ENCODE measurements around the gene PAN3.
A peak's percentile ranks its signal among the peaks of the same experiment; 100 is the strongest.
"Not testable (repeated sequence)": the region's sequence is repeated elsewhere in the genome, so short reads cannot be mapped to it uniquely, and the experiment has no call there.

Gene PAN3

DNA sequence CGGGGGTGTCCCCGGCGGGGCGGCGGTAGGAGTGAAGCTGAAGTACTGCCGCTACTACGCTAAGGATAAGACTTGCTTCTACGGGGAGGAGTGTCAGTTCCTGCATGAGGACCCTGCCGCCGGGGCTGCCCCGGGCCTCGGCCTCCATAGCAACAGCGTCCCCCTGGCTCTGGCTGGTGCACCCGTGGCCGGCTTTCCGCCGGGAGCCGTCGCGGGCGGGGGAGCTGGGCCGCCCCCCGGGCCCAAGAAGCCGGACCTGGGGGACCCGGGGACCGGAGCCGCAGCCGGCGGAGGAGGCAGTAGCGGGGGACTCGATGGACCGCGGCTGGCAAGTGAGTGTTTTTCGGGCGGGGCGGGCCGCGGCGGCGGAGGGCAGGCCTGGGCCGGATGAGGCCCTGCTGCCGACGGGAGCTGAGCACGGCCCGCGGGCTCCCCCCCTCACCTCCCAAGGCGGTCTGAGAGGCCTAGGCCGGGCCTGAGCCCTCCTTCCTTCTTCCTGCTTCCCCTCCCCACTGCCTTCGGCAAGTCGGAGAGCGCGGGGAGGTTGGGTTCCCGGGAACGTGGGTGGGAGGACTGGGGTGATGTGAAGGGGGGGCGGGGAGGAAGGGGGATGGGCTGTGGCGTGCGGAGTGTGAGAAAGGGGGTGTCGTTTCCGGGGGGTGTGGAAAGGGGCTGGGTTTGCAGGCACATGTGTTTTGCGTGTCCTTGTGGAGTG lies 568 bp downstream of the PAN3 start:
- peak; percentile 80 to 82 for DNase-seq (ENCODE audit: low read depth in 2 of 2)

DNA sequence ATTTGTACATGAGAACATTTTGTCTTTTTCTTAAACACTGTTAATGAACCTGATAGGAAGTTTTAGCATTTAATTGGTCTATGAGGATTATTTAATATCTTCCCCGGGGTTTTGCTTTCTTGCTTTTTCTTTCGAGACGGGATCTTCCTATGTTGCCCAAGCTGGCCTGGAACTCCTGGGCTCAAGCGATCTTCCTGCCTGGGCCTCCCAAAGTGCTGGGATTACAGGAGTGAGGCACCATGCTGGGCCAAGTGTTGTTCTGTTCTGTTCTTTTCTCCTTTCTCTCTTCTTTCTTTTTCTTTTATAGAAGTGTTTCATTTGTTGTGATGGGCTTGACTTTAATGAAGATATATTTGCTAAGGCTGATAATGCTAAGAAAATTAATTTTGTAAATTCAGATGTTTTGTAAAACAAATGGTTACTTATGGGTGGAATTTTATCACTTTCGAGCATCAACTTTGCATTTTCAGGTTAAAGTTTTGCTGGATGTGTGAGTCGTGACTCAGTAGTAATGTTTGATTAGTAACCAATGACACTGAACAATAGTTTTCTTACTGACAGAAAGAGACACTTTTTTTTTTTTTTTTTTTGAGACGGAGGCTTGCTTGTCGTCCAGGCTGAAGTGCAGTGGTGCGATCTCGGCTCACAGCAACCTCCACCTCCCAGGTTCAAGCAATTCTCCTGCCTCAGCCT lies 2.2 kb downstream of the PAN3 start:
- no peak for DNase-seq (ENCODE audit: low read depth in 2 of 2)

DNA sequence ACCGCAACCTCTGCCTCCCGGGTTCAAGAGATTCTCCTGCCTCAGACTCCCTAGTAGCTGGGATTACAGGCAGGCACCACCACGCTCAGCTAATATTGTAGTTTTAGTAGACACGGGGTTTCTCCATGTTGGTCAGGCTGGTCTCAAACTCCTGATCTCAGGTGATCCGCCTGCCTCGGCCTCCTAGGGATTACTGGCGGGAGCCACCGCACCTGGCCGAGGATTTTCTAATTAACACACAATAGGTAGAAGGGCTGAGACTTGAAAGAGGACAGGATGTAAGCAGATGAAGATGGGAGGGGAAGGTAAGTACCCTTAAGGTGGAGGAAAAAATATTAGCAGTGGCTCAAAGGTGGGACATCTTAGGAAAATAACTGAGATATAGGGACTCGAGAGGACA lies 3.2 kb downstream of the PAN3 start:
- DNase-seq (ENCODE audit: low read depth in 2 of 2), result not testable (repeated sequence)

DNA sequence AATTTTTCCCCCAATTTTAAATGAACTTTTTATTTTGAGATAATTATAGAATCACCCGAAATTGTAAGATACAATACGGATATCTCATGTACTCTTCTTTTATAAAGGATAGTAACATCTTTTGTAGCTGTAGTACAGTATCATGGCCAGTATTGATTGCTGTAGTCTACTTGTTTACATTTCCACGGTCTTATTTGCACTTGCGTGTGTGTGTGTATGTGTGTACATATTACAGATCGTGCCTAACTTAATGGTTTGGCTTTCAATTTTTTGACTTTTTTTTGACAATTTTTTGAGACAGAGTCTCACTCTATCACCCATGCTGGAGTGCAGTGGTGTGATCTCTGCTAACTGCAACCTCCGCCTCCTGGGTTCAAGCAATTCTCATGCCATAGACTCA lies 6.7 kb downstream of the PAN3 start:
- DNase-seq (ENCODE audit: low read depth in 2 of 2), result no peak

DNA sequence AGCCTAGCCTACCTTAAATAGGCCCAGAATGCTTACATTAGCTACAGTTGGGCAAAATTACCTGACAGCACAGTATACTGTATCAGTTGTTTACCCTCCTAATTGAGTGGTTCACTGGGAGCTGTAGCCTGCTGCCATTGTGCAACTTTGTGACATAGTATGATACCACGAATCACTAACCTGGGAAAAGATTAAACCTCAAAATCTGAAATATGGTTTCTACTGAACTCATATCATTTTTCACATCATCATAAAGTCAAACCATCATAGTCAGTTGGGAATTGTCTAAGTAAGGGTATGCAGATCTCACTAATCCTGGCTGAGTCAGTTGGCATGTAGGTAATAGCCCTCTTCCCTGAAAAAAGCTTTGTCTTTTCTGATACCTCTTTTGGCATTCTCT lies 9.2 kb downstream of the PAN3 start:
- no peak for DNase-seq (ENCODE audit: low read depth in 2 of 2)

DNA sequence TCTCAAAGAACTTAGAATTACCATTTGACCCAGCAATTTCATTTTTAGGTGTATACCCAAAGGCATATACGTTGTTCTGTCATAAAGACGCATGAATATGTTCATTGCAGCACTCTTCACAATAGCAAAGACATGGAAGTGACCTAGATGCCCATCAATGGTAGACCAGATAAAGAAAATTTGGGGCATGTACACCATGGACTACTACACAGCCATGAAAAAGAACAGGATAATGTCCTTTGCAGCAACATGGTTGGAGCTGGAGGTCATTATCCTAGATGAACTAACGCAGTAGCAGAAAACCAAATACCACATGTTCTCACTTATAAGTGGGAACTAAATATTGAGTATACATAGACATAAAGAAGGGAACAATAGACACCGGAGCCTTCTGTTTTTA lies 20.7 kb downstream of the PAN3 start:
- DNase-seq (ENCODE audit: low read depth in 2 of 2), result no peak

DNA sequence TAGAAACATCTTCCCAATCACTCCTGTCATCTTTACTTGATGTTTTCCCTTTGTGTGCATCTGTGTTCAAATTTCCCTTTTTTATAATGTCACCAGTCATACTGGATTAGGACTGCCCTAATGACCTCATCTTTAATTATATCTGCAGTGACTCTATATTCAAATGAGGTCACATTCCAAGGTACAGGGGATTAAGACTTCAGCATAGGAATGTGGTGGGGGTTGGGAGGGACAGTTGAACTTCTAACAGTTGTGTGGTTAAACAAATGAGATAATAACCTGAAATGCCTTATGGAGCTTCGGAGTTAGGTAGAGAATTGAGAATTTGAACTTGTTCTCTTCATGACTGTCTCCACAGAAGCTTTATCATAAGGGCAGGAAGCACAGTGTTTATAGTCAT lies 23.0 kb downstream of the PAN3 start:
- DNase-seq (ENCODE audit: low read depth in 2 of 2), result no peak

DNA sequence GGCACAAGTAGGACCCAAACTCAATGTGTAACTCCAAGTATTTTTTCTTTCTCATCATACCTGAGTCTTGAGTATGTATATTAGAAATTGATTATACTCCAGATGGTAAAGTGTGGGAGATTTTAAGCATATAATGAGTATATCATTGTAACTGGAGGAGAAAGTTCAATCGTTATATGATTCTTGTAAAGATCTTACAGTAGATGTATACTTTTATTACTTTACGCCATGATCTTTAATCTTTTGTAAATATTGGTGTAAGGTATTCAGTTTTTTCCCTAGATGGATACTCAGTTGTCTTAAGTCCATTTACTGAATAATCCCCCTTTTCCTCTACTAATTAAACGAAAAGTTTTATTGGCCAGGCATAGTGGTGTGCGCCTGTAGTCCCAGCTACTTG lies 25.2 kb downstream of the PAN3 start:
- DNase-seq (ENCODE audit: low read depth in 2 of 2), result no peak

DNA sequence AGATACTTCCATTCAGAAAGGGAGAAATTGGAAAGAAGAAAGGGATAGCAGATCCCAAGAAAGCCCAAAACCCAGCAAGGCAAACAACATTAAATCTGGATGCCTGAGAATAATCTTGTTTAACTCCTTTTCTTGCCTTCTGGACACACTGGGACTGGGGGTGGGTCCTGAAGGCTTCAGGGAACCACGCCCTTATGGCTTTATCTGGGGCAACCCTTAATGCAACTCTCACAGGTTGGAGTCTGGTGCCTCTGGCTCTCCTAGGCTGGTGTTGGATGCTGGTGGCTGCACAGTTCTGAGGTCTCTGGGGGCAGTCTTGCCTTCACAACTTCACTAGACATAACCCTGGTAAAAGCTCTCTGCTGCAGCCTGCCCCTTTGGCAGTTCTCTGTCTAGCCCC lies 27.9 kb downstream of the PAN3 start:
- no peak for DNase-seq (ENCODE audit: low read depth in 2 of 2)

DNA sequence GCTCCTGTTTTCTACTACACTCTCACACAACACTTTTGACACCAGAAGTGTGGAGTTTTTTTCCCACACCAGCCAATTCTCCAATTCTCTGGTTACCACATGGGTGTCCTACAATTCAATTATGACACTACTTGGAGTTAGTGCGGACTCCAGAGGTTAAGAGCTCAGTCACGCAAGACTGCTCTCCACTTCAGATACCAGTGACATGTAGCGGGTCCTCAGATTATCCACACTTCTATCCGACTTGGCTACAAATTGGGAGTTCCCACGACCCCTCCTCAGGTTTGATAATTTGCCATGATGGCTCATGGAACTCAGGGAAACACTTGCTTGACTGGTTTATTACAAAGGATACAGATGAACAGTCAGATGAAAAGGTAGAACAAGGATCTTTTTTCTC lies 32.9 kb downstream of the PAN3 start:
- DNase-seq (ENCODE audit: low read depth in 2 of 2), result no peak

DNA sequence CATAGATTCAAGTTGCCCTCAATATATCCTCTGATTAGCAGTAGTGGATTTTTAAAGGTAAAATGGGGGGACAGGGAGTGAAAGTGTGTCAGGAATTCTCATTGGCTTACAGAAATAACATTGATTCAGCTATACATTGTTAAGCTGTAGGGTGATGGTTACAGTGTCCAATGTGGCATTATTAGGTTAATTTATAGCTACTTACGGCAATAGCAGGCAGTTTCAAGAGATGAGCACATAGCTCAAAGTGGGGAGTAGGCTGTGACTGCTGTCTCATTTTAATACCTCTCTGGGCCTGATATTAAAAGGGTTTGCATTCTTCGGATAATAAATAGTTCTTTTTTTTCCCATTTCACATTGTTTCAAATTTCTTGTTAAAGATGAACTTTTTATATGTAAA lies 34.6 kb downstream of the PAN3 start:
- no peak for DNase-seq (ENCODE audit: low read depth in 2 of 2)

DNA sequence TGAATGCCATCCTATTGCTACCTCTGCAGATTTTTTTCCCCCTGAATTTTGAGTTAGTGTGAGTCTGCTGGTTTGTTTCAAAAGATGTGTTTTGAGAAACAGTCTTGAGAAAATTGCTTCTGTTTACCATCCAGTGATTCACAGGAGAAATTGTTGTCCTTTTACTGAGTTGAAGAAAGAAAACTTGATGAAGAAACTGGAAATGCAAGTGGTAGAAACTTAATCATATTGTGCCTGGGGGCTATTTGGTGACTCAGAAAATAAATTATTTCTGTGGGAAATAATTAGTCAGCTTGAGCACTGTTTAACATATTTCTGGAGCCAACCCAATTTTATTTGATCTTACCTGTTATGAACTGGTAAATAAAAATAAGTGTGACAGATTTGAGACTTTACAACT lies 35.4 kb downstream of the PAN3 start:
- no peak for DNase-seq (ENCODE audit: low read depth in 2 of 2)

DNA sequence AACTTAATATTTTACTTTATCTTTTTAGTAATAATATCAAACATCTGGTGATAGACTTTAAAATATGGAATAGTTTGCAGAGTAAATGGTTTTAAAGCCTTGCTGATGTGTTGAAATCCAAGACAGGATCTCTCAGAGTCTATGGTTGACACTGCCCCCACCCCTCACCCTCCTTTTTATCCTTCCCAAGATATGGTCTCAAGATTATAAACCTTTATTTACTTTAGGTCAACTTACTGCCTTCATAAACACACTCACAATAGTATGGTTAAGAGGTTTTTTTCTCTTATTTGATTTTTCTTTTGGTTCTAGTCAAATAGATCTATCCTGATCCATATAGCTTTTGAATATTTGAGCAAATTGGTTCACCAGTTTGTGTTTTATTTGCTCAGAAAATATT lies 39.0 kb downstream of the PAN3 start:
- DNase-seq (ENCODE audit: low read depth in 2 of 2), result no peak

DNA sequence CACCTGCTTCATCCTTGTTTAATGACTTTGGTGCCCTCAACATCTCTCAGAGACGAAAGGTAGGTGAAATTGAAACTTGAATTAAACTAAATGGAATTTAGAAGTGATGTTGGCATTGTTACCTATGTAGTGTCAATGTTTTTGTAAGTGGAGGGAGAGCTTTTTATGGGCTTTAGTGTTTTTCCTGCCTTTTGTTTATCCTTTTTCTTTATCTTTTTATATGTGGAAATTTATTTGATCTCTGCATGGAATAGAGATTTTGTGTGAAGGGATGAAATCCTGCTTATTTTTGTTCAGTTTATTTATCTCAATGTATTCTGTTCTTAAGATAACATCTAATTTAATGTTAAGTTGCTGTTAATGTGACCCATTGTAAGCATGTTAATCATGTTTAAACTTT lies 39.5 kb downstream of the PAN3 start:
- DNase-seq (ENCODE audit: low read depth in 2 of 2), result no peak

DNA sequence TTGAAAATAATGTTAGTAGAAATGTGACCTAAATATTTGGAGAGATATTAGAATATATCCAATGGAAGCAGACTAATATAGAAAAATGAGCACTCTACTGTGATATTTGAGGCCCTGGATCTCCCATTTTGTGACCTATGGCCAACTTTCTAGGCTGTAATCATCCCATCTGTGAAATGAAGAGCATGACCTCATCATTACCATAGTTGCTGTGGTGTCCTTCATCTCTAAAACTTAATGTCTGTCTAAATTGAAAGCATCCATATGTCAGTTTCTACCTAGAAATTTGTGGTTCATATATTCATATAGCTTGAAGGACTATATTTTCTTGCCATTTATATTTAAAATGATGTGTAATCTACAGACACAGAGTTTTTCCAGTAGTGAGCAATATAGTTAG lies 41.6 kb downstream of the PAN3 start:
- DNase-seq (ENCODE audit: low read depth in 2 of 2), result no peak

DNA sequence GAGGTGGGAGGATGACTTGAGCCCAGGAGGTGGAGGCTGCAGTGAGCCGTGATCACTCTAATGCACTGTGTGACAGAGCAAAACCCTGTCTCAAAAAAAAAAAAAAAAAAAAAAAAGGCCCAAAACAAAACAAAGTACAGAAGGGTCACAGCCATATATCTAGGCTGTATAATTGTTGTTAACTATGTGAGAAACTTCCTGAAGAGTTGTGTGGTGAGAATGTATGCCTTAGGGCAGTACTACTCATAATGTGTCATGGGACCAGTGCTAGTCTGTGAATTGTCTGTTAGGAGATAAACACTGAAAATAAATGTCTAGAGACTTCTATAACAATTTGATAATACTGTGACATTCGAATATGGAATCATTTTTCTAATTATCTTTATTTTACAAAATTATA lies 43.1 kb downstream of the PAN3 start:
- no peak for DNase-seq (ENCODE audit: low read depth in 2 of 2)

DNA sequence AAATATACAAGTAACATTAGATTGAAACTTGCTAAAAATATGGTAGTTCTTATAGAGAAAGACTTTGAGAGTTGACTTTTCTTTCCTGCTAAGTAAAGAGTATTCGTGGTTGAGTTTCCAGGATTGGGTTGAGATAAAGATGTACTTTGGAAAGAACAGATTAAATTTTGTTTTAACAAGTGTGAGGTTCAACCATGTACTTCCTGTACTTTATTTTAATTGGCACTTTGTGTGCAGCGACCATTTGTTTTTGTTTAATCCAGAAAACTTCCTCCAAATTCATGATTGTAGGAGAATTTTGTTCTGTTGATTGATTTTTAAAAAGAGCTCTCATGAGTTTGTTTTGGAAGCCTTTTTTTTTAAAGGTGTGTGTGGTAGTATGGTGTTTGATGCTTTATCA lies 46.9 kb downstream of the PAN3 start:
- DNase-seq (ENCODE audit: low read depth in 2 of 2), result no peak

DNA sequence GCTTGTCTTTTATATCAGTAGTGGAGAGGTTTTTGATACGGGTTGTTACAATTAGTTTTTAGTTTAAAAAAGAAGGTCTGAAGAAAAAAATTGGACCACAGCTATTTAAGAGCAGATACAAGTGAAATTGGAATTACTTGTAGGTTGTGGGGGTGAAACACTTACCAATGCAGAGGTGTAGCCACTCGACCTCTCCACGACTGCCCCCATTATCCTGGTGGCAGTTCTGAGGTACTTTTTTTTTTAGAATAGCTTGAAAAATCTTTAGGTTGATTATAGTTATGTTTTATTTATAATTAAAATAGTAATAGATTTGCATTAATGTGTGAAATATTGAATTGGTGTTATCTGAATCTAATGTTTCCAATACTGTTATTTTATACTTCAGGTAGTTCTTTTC lies 60.7 kb downstream of the PAN3 start:
- DNase-seq (ENCODE audit: low read depth in 2 of 2), result no peak

DNA sequence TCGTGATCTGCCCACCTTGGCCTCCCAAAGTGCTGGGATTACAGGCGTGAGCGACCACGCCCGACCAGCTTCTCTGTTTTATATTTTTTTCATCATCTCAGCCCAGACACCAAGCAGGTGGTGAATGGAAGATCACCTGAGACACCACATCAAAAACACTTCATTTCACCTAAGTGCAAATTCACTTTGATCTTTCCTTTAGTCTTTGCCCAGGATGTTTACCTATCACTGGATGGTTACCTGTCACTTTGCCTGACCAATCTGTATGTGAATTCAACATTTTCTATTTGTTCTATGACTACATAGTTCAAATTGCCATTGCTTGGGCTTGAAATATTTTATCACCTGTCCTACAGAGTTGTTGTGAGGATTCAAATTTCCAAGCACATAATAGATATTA lies 65.7 kb downstream of the PAN3 start:
- DNase-seq (ENCODE audit: low read depth in 2 of 2), result no peak

DNA sequence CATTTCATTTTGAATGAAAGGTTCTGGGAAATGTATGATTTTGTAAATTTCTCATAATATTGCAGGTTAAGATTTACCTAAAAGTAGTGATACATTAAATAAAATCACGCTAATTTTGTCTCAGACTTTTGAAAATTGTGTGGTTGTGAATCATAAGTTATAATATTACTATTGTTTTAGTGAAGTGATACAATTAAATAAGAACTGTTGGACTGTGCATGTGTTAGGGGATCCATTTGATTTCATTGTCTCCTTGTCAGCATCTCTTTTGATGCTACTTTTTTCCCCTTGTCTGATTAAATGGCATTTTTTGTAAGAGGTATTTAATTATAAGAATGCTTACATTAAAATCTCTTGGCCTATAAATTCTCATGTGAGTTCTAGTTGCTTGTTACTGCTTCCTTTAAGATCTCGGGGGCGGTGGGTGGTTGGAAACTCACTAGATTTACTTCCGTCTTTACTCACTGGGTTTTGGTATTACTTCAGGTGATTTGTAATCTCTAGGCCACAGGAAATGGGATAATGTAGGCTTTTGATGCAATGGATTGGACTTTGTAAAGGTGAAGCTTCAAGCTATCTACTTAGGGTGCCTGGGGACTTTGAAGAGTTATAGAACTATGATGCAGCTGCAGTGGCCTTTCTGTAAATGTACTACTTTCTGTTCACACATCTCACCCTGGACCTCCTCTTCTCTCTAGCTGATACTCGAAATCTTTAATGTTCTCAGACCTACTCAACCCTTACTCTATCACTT lies 66.5 kb downstream of the PAN3 start:
- peak; percentile 34 to 48 for DNase-seq (ENCODE audit: low read depth in 2 of 2)

DNA sequence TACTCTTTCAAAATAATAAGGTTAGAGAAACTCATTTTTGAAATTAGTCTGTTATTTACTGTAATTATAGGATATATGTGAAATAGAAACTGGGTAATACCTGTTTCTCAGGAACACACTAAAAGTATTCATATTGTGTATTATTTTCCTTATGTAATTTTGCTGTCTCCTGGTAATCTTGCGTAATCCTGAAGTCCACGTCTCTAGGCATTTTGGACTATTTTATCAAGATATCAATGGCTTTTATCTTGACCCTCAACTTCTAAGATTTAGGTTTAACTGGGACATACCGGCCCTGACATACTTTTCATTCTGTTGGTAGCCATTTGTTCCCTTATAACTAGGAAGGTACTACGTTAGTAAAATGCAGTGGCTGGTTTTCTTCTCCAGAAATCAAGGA lies 80.3 kb downstream of the PAN3 start:
- DNase-seq (ENCODE audit: low read depth in 2 of 2), result no peak

DNA sequence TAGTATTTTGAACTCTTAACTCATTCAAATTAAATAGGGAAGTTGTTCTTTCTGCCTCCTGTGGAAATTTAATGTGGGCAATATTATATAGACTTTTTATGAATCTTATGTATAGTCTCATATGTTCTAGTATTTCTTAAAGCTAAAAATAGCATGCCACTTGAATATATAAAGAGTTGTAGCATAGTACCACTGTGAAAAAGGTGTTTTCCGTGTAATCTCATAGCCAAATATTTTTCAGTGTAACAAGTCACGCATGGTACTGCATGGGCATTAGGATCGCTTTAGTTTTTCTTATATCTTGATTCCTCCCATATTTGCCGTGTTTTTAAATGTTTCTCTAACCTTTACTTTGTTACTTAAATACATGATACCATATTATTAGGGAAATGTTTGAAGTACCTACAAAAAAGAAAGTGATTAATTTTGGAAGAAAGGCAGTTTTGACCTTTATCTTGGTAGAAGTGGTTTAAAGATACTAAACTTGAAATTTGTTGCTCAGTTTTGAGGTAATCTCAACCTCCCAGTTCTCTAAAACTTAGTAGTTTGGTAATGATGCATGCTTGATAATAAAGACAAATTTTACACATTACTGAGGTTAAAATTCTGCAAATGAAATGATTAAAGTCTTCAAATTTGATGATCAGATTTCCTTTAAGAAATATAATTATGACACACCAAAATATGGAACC lies 81.2 kb downstream of the PAN3 start:
- no peak for DNase-seq (ENCODE audit: low read depth in 2 of 2)

DNA sequence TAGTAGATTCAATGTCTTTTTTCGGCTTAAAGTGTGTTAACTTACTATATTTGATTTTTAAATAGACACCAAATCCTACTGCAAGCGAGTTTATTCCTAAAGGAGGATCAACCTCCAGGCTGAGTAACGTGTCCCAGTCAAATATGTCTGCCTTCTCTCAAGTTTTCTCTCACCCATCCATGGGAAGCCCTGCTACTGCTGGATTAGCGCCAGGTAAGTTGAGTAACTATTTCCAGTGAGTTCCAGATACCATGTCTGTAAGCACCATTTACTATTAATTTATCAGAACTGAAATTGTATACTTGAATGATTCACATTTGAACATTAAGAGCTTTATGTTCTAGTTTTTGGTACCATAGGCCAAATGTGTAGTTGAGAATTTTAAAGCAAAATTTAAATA lies 81.8 kb downstream of the PAN3 start:
- no peak for DNase-seq (ENCODE audit: low read depth in 2 of 2)

Data from stimulated activated CD8-positive, alpha-beta memory T cell treated with anti-CD3 and anti-CD28 coated beads, Interleukin-15, amount 100 ng/mL, for 48 hours (primary cell).